GM19238 (cell line): ENCODE measurements around the gene TSHZ3.

Experiments used
- DNase-seq: peaks from one replicate; pipeline ENCODE4 v3.0.0; 2011; ENCODE audit warnings: low spot score; ENCODE audit not compliant: insufficient read length

The TSHZ3 gene

DNA sequence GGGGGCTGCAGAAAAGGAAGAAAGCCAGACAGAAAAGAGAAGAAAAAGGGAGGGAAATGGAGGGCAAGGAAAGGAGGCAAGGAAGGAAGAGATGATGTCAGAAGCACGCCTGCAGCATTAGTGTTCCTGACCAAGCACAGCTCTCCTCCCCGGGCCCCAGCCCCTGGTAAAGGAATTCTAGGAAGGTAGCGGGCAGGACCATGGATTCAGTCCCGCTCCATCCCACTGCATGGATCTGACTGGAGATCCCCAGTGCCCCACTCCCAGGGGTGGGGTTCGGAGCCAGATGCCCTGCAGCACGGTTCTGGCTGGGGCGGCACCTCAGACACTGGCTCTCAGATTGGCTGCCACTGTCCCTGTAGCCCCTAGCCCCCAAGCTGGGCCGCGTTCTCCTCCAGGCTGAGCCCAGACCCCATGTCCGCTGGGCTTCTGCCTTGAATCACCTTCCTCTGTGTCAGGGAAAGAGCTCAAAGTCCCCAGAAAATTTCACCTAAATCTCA is 59.8 kb downstream of the TSHZ3 start:
- no peak for DNase-seq

DNA sequence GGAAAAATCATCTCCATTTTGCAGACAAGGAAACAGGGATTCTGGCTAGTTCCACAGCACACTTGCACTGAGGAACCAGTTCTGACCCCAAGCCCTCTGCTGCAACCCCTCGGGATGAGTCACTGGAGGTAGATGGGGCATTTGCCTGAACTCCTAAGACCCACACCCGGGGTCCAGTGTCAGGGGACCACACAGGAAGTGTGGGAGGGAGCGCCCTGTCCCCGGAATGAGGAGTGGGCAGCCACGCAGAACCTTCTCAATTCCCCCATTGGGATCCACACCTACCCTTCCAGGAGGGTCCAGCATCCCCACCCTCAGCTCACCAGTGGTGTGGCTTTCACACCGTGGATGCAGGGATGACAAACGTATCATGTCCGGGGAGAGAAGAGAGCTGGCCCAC is 62.7 kb downstream of the TSHZ3 start:
- no peak for DNase-seq

GRCh38 chr19:31285744-31286143 is 63.5 kb downstream of the TSHZ3 start:
- no peak for DNase-seq

- DNase-seq = no peak
These were observed 64.6 kb downstream of the TSHZ3 start for GRCh38 chr19:31284621-31285020.

GRCh38 chr19:31283701-31284100 is 65.5 kb downstream of the TSHZ3 start:
- no peak for DNase-seq

DNA sequence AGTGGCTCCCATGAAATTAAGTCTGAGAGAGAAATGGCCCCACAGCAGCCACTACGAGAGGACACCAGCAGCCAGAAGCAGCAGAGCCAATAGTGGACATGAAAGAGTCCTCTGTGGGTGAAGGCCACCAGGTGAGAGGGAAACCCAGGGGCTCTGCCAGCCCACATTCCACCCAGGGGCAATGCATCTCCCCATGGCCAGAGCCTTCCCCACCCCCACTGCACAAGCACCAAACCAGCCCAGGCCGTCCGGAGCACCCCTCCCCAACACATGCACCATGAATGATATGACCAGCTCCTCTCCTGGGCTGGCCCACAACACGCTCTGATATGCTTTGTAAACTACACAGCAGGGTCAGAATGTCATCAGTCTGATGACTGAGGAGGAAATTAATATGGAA is 66.9 kb downstream of the TSHZ3 start:
- DNase-seq = no peak

- DNase-seq = no peak
These were observed 68.8 kb downstream of the TSHZ3 start for GRCh38 chr19:31280287-31281006.

DNA sequence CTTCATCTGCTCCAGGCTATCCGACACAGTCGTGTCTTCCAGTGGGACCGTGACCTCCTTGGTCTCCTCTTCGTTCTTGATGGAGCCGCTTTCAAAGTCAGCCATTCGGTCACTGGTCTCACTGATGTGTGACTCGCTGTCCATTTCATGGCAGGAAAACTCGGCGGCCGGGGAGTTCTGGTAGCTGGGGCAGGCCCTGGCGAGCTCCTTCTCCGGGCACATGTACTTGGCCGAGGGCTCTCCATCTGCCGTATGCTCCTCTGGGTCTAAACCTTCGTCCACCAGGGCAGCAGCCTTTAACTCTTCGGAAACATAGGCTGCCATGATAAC is 69.8 kb downstream of the TSHZ3 start:
- DNase-seq = no peak

GRCh38 chr19:31278555-31279435 is 70.4 kb downstream of the TSHZ3 start:
- DNase-seq = no peak

- no peak for DNase-seq
These were observed 71.7 kb downstream of the TSHZ3 start for GRCh38 chr19:31277516-31277915.

- DNase-seq = no peak
These were observed 72.4 kb downstream of the TSHZ3 start for GRCh38 chr19:31276831-31277230.

- no peak for DNase-seq
These were observed 74.2 kb downstream of the TSHZ3 start for GRCh38 chr19:31275068-31275334.

GRCh38 chr19:31274251-31275067 is 74.8 kb downstream of the TSHZ3 start:
- no peak for DNase-seq

DNA sequence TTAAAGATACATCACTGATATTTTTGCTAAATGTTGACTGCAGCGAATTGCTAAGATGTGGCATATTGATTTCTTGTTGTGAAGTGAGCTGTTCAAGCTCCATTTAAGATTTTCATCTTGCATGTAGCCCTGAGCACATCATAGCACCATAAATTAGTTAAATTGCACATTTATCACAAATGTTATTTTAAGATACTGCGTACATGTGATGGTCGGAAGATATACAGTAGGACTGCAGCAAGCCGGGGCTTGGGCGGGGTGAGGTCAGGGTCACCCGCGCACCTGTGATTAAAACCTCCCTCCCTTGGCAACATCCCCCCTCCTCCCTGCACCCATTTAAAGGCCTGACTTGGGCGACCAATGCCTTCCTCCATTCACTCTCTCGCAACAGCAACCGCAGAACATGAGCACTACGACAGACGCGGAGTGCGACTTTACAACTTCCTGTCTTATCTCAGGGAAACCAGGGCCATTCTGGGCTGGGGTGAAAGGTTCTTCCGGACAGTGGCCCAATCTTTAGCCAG is 76.6 kb downstream of the TSHZ3 start:
- DNase-seq = no peak

DNA sequence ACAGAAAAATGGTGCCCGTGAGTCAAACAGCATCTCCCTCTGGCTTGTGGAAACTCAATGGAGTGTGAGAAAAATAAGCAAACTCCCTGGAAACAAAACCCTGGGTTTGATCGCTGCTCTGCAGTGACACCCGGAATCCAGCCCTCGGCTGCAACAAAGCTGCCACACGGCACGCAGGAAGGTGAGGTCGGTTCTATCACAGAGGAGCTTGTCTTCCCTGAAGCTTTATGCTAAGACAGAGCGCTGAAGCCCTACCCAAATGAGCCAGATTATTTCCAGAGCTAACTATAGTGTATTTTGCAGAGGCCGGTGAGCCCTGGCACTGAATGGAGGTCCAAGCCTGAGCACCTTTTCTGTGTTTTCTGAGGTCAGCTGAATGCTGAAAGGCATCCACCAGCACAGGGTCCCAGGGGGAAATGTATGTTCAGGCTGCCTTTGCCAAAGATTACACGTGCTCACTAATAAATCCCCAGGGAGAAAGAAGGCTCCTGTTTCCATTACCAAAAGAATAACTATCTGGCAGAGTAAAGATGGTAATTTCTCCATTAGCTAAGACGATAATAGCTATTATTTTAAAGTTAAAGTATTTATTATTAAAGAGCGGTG is 77.8 kb downstream of the TSHZ3 start:
- DNase-seq = no peak

GRCh38 chr19:31270897-31271296 is 78.3 kb downstream of the TSHZ3 start:
- DNase-seq = no peak

GRCh38 chr19:31269425-31270127 is 79.7 kb downstream of the TSHZ3 start:
- no peak for DNase-seq

GRCh38 chr19:31268751-31269383 is 80.4 kb downstream of the TSHZ3 start:
- DNase-seq = no peak

GRCh38 chr19:31266731-31267130 is 82.5 kb downstream of the TSHZ3 start:
- no peak for DNase-seq

- DNase-seq = no peak
These were observed 83.0 kb downstream of the TSHZ3 start for GRCh38 chr19:31266196-31266595.
